Measurements from ENCODE around the gene SPI1.

The SPI1 gene

DNA sequence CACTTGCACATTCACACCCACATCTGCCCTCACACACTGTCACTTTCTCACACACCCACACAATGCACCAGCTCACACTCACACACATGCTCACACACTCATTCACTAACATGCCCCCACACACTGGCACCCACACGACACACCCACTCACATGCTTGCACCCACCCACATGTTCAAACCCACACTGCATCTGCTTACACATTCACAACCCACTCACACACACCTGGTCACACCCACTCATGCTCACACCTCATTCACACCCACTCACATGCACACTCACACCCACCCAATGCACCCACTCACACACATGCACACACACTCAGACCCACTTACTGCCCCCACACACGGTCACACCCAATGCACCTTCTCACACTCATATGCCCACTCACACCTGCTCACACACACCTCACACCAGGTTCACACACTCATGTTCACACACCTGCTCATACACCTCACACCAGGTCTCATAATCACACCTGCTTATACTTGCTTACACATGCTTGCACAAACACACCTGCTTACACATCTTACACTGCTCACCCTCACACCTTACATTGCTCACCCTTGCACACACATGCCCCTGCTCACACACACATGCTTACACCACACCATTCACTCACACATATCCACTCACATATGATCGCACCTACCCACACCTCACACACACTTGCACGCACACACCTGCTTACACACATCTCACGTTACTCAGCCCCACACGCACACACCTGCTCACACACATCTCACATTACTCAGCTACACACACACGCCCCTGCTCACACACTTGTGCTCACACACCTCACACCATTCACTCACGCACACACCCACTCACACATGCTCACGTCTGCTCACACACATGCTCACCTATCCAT is 22.0 kb downstream of the SPI1 start:
- TF ChIP-seq, protein P1, sequence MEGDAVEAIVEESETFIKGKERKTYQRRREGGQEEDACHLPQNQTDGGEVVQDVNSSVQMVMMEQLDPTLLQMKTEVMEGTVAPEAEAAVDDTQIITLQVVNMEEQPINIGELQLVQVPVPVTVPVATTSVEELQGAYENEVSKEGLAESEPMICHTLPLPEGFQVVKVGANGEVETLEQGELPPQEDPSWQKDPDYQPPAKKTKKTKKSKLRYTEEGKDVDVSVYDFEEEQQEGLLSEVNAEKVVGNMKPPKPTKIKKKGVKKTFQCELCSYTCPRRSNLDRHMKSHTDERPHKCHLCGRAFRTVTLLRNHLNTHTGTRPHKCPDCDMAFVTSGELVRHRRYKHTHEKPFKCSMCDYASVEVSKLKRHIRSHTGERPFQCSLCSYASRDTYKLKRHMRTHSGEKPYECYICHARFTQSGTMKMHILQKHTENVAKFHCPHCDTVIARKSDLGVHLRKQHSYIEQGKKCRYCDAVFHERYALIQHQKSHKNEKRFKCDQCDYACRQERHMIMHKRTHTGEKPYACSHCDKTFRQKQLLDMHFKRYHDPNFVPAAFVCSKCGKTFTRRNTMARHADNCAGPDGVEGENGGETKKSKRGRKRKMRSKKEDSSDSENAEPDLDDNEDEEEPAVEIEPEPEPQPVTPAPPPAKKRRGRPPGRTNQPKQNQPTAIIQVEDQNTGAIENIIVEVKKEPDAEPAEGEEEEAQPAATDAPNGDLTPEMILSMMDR (IDR thresholded peaks at IDR 0.05; ENCODE audit: insufficient read depth, low read depth, low read length, missing control alignments): no peak
- no peak for DNase-seq (ENCODE audit: low read depth)
- no peak overlapping the region for H3K4me3 ChIP-seq (ENCODE audit: low read length)

- H3K4me3 ChIP-seq (ENCODE audit: low read length): peak overlapping the region; percentile 6
- TF ChIP-seq, protein P1 (IDR thresholded peaks at IDR 0.05; ENCODE audit: insufficient read depth, low read depth, low read length, missing control alignments): peak; percentile 98
- DNase-seq (ENCODE audit: low read depth): peak; percentile 94
Observed at GRCh38 chr11:47355283-47356128, 22.8 kb downstream of the SPI1 start.

GRCh38 chr11:47354913-47355282 is 23.4 kb downstream of the SPI1 start:
- H3K4me3 ChIP-seq (ENCODE audit: low read length): peak overlapping the region; percentile 6
- DNase-seq (ENCODE audit: low read depth): no peak
- TF ChIP-seq, protein P1 (IDR thresholded peaks at IDR 0.05; ENCODE audit: insufficient read depth, low read depth, low read length, missing control alignments): no peak

DNA sequence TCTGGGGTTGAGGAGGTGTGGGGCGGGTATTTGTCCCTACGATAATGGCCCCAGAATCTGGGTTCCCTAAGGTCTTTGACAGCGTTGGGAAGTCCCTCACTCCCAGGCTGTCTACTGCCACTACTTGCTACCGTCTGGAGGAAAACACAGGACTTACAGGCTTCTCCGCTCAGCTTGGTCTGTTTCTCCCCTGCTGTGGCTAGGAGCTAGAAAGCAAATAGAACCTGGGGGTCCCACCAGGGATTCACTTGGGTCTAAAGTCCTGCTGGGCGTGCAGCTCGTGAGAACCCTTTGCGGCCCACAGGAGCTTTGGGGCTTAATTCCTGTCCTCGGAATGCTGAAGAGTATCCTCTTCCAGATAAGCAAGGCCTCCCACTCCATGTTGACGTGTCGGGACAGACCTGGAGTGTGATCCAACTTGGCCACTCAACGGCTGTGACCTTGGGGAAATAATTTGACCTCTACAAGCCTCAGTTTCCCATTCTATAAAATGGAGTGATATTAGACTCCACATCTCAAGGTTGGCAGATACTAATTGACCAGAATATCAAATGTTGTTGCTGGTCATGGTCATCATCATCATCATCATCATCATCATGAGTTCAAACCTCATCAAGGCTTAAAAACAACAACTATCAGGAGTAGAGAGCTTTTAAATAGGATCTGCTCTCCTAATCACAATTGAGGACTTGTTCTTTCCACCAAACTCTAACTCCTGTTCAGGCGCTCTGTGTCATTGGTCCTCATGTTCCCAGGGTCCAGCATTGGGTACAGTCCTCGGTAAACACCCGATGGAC is 24.2 kb downstream of the SPI1 start:
- DNase-seq (ENCODE audit: low read depth): no peak
- TF ChIP-seq, protein P1 (IDR thresholded peaks at IDR 0.05; ENCODE audit: insufficient read depth, low read depth, low read length, missing control alignments): no peak

GRCh38 chr11:47352556-47352955 is 25.8 kb downstream of the SPI1 start, which contains the start of gene MYBPC3:
MYBPC3 (minus strand) TSS chr11:47352702; CDS start chr11:47352647, 55 bp downstream.
- TF ChIP-seq, protein P1 (IDR thresholded peaks at IDR 0.05; ENCODE audit: insufficient read depth, low read depth, low read length, missing control alignments): no peak
- DNase-seq (ENCODE audit: low read depth): no peak
- H3K4me3 ChIP-seq (ENCODE audit: low read length): no peak within 1 kb of the TSS

More for the DNA sequence above, 24.2 kb downstream of the SPI1 start:
- H3K4me3 ChIP-seq (ENCODE audit: low read length): no peak overlapping the region

All from epithelial cell of esophagus (primary cell).